IMR-90 (cell line): ENCODE data around the gene CPEB2. TPM values are rescaled to one million over a fixed set of nuclear protein-coding genes. Genes with fewer than 3 reads are reported as not detected.

Source experiments
- ATAC-seq: fragments of 200-7000 bp; cut with Tn5 transposase; 2 replicates; pipeline ENCODE4 v1.9.1; 2020; ENCODE audit warnings: low read depth, mild to moderate bottlenecking, moderate library complexity
- BruUV-seq: library from RNA; stranded (reverse); fragments of 400-500 nt; replicated peaks from 2 replicates; lab custom pipeline; 2021; lab: Mats Ljungman, UMichigan
- CTCF ChIA-PET: fragments of 300-600 bp; formaldehyde crosslinking; extraction: SDS; loops from one replicate; lab custom pipeline; 2021; ENCODE audit warnings: antibody characterized with exemption; lab: Yijun Ruan, JAX
- POLR2A ChIA-PET: fragments of 300-600 bp; sonication (Branson Sonifier 250); formaldehyde crosslinking; loops from one replicate; lab custom pipeline; 2022; ENCODE audit warnings: antibody characterized with exemption; ENCODE audit not compliant: unreplicated experiment; lab: Charles Lee
- DNase-seq: peaks from one replicate; pipeline ENCODE4 v3.0.0; 2013
- H2AFZ ChIP-seq: replicated peaks from 2 replicates; pipeline ENCODE3; 2013; ENCODE audit warnings: low read length, mild to moderate bottlenecking; ENCODE audit not compliant: poor library complexity
- H2AK5ac ChIP-seq: 2 replicates; pipeline ENCODE4 v1.6.1; 2013; ENCODE audit warnings: low read depth, low read length, inconsistent platforms
- H2AK9ac ChIP-seq: replicated peaks from 2 replicates; pipeline ENCODE3; 2013; ENCODE audit warnings: mild to moderate bottlenecking, low read depth, low read length, moderate library complexity; ENCODE audit not compliant: poor library complexity
- H2BK120ac ChIP-seq: 2 replicates; pipeline ENCODE4 v1.6.1; 2013; ENCODE audit warnings: low read depth, low read length, inconsistent platforms
- H2BK15ac ChIP-seq: 3 replicates; pipeline ENCODE4 v1.6.1; 2013; ENCODE audit warnings: low read depth, low read length, inconsistent platforms
- H2BK20ac ChIP-seq: 2 replicates; pipeline ENCODE4 v1.6.1; 2013; ENCODE audit warnings: low read depth, mild to moderate bottlenecking, inconsistent platforms, low read length, moderate library complexity
- H2BK5ac ChIP-seq: 2 replicates; pipeline ENCODE4 v1.6.1; 2013; ENCODE audit warnings: mild to moderate bottlenecking, low read depth, low read length, inconsistent platforms; ENCODE audit not compliant: poor library complexity, severe bottlenecking
- H3K14ac ChIP-seq: replicated peaks from 2 replicates; pipeline ENCODE4 v1.6.1; 2013; ENCODE audit warnings: low read depth, low read length, inconsistent platforms
- H3K18ac ChIP-seq: 2 replicates; pipeline ENCODE4 v1.6.1; 2013; ENCODE audit warnings: low read depth, low read length, control low read depth
- H3K23ac ChIP-seq: 2 replicates; pipeline ENCODE4 v1.6.1; 2013; ENCODE audit warnings: low read depth, low read length, inconsistent platforms
- H3K27ac ChIP-seq: 2 replicates; pipeline ENCODE4 v1.5.1; 2013; ENCODE audit warnings: mild to moderate bottlenecking, control low read depth, low read length; ENCODE audit not compliant: insufficient read depth
- H3K27me3 ChIP-seq: 2 replicates; pipeline ENCODE4 v1.6.1; 2013; ENCODE audit warnings: low read length; ENCODE audit not compliant: control insufficient read depth, insufficient read depth
- H3K36me3 ChIP-seq: 2 replicates; pipeline ENCODE4 v1.6.1; 2013; ENCODE audit warnings: low read length, mixed read lengths; ENCODE audit not compliant: control insufficient read depth, insufficient read depth
- H3K4ac ChIP-seq: 2 replicates; pipeline ENCODE4 v1.6.1; 2013; ENCODE audit warnings: low read depth, low read length, inconsistent platforms
- H3K4me1 ChIP-seq: 2 replicates; pipeline ENCODE4 v1.6.1; 2013; ENCODE audit warnings: low read length, mixed read lengths; ENCODE audit not compliant: control insufficient read depth, insufficient read depth
- H3K4me2 ChIP-seq: 2 replicates; pipeline ENCODE4 v1.6.1; 2013; ENCODE audit warnings: low read depth, mild to moderate bottlenecking, control low read depth, low read length, moderate library complexity
- H3K4me3 ChIP-seq: 2 replicates; pipeline ENCODE4 v1.5.1; 2013; ENCODE audit warnings: low read depth, mild to moderate bottlenecking, control low read depth, low read length, moderate library complexity; ENCODE audit not compliant: insufficient read depth
- H3K56ac ChIP-seq: 2 replicates; pipeline ENCODE4 v1.6.1; 2013; ENCODE audit warnings: low read length, inconsistent platforms; ENCODE audit not compliant: insufficient read depth; ENCODE audit errors: extremely low read depth
- H3K79me1 ChIP-seq, 2 experiments: 2 replicates each; pipeline ENCODE4 v1.6.1; 2013; ENCODE audit warnings: low read length in 2 of 2, inconsistent platforms in 1 of 2, low read depth in 1 of 2
- H3K9ac ChIP-seq: 2 replicates; pipeline ENCODE4 v1.6.1; 2013; ENCODE audit warnings: low read depth, low read length, control low read depth
- H3K9me1 ChIP-seq: 2 replicates; pipeline ENCODE4 v1.6.1; 2013; ENCODE audit warnings: low read length, inconsistent platforms; ENCODE audit not compliant: insufficient read depth
- H3K9me3 ChIP-seq: 2 replicates; pipeline ENCODE4 v1.6.1; 2013; ENCODE audit warnings: low read length; ENCODE audit not compliant: control insufficient read depth, insufficient read depth
- H4K20me1 ChIP-seq: 2 replicates; pipeline ENCODE4 v1.6.1; 2013; ENCODE audit warnings: low read length, inconsistent platforms; ENCODE audit not compliant: insufficient read depth
- H4K5ac ChIP-seq: 2 replicates; pipeline ENCODE4 v1.6.1; 2013; ENCODE audit warnings: mild to moderate bottlenecking, low read depth, low read length, control low read depth
- H4K8ac ChIP-seq, 2 experiments: 2 replicates each; pipeline ENCODE4 v1.6.1; 2013; ENCODE audit warnings: low read depth in 2 of 2, low read length in 2 of 2, control low read depth in 1 of 2, inconsistent platforms in 1 of 2
- H4K91ac ChIP-seq: 2 replicates; pipeline ENCODE4 v1.6.1; 2013; ENCODE audit warnings: low read depth, low read length, inconsistent platforms; ENCODE audit not compliant: insufficient read depth
- BHLHE40 ChIP-seq: fragments of 150-350 bp; IDR thresholded peaks from 2 replicates; pipeline ENCODE4 v1.6.1; 2016; ENCODE audit warnings: mild to moderate bottlenecking, low read depth, low read length
- CEBPB ChIP-seq: IDR thresholded peaks from 2 replicates; pipeline ENCODE4 v1.6.1; 2012; ENCODE audit warnings: low read depth, low read length, improper control_type of control experiment
- CHD1 ChIP-seq: IDR thresholded peaks from 2 replicates; pipeline ENCODE4 v1.6.1; 2012; ENCODE audit warnings: low read depth, low read length, improper control_type of control experiment
- ELK1 ChIP-seq: fragments of 150-350 bp; IDR thresholded peaks from 2 replicates; pipeline ENCODE4 v1.6.1; 2016; ENCODE audit warnings: low read depth, mild to moderate bottlenecking, low read length, moderate library complexity, borderline replicate concordance
- FOS ChIP-seq: fragments of 150-350 bp; IDR thresholded peaks from 2 replicates; pipeline ENCODE4 v1.6.1; 2016; ENCODE audit warnings: low read depth, low read length
- MAFK ChIP-seq: IDR thresholded peaks from 2 replicates; pipeline ENCODE4 v1.6.1; 2012; ENCODE audit warnings: low read depth, low read length, improper control_type of control experiment
- MAZ ChIP-seq: IDR thresholded peaks from 2 replicates; pipeline ENCODE4 v1.6.1; 2012; ENCODE audit warnings: low read depth, mild to moderate bottlenecking, low read length, improper control_type of control experiment, moderate library complexity, borderline replicate concordance
- MXI1 ChIP-seq: IDR thresholded peaks from 2 replicates; pipeline ENCODE4 v1.6.1; 2012; ENCODE audit warnings: low read depth, mild to moderate bottlenecking, low read length, moderate library complexity, borderline replicate concordance
- NFE2L2 ChIP-seq: fragments of 150-350 bp; IDR thresholded peaks from 2 replicates; pipeline ENCODE4 v1.6.1; 2016; ENCODE audit warnings: low read depth, mild to moderate bottlenecking, low read length
- POLR2A ChIP-seq: IDR thresholded peaks from 2 replicates; pipeline ENCODE4 v1.6.1; 2012; ENCODE audit warnings: mild to moderate bottlenecking, low read depth, low read length
- RCOR1 ChIP-seq: IDR thresholded peaks from 2 replicates; pipeline ENCODE4 v1.6.1; 2012; ENCODE audit warnings: mild to moderate bottlenecking, low read length, improper control_type of control experiment; ENCODE audit not compliant: insufficient replicate concordance
- RFX5 ChIP-seq: IDR thresholded peaks from 2 replicates; pipeline ENCODE4 v1.8.0; 2012; ENCODE audit warnings: low read depth, mild to moderate bottlenecking, low read length, moderate library complexity
- SMC3 ChIP-seq: fragments of 150-350 bp; IDR thresholded peaks from 2 replicates; pipeline ENCODE4 v1.6.1; 2016; ENCODE audit warnings: low read depth, mild to moderate bottlenecking, antibody characterized with exemption, low read length, moderate library complexity
- USF2 ChIP-seq: fragments of 150-350 bp; IDR thresholded peaks from 2 replicates; pipeline ENCODE4 v1.6.1; 2017; ENCODE audit warnings: mild to moderate bottlenecking, antibody characterized with exemption, low read length, low read depth
- dilution Hi-C: fragments of 300-500 bp; cut with HindIII; formaldehyde crosslinking; loops from one replicate; pipeline ENCODE4 v1.14.3; 2018; ENCODE audit warnings: low sequenced_read_pairs; ENCODE audit not compliant: unreplicated experiment
- in situ Hi-C: fragments of 300-500 bp; cut with MboI; formaldehyde crosslinking; loops from 3 replicates; pipeline ENCODE4 v1.14.3; 2019; ENCODE audit warnings: low sequenced_read_pairs, inconsistent platforms, mixed read lengths
- intact Hi-C: fragments of 100-400 bp; cut with micrococcal nuclease; formaldehyde crosslinking; loops from 2 replicates; pipeline ENCODE4 v1.10.0; 2022
- polyA plus RNA-seq, 3 experiments: library from polyadenylated mRNA; depleted of rRNA; stranded (reverse); fragments of >200 nt; gene quantifications; 2 replicates each; pipeline ENCODE4 v1.2.3, GENCODE V29; 2012; ENCODE audit warnings: low replicate concordance in 1 of 3
- total RNA-seq: library from RNA; depleted of rRNA; stranded (reverse); fragments of >200 nt; gene quantifications from 2 replicates; pipeline ENCODE4 v1.2.3, GENCODE V29; 2012

CPEB2 gene
- total and polyA plus RNA-seq, 2 of the 4 experiments (the other 2 are of a cell fraction) = 10.6 to 12.0 TPM

GRCh38 chr4:15012017-15012788 is 9.9 kb downstream of the CPEB2 start (continued):
- no peak for TF ChIP-seq MAZ

- no peak overlapping the region for H2AK9ac ChIP-seq
- H4K91ac ChIP-seq = no peak overlapping the region
- H3K4ac ChIP-seq = no peak overlapping the region
- no peak overlapping the region for H3K23ac ChIP-seq
- H3K27ac ChIP-seq = no peak overlapping the region
- H2BK20ac ChIP-seq = no peak overlapping the region
- dilution Hi-C loops = no loop called here
- H3K79me1 ChIP-seq = peaks cover 0 to 27% of the 10 kb centered on the region in 2 experiments; a peak in 3 of 4 replicates
- H2AK5ac ChIP-seq = no peak overlapping the region
- H3K4me3 ChIP-seq = no peak overlapping the region
- no peak overlapping the region for H2AFZ ChIP-seq
- in situ Hi-C loops = loop anchor here (25.0 kb wide), 1 partner anchor 674 kb away; the partner anchor contains the start of gene FAM200B
- H3K4me2 ChIP-seq = no peak overlapping the region
- no peak overlapping the region for H2BK15ac ChIP-seq
- H3K9ac ChIP-seq = no peak overlapping the region
- peaks cover 14% of the 10 kb centered on the region for H3K36me3 ChIP-seq
- H3K14ac ChIP-seq = no peak overlapping the region
- no peak for ATAC-seq
- no peak overlapping the region for H4K5ac ChIP-seq
- ChIA-PET CTCF (no interaction called here), POLR2A (interaction anchor here (0.6 kb wide), 1 partner anchor 10 kb away, joined by 3 read pairs; no protein-coding TSS in a partner anchor)
- no peak overlapping the region for H2BK120ac ChIP-seq
- H3K4me1 ChIP-seq = peaks cover 2% of the 10 kb centered on the region
- DNase-seq = no peak
- intact Hi-C loops = no loop called here
- H2BK5ac ChIP-seq = no peak overlapping the region
- BruUV-seq = no TSS peak
- H3K9me3 ChIP-seq = no peaks in the 10 kb centered on the region
- H3K27me3 ChIP-seq = no peaks in the 10 kb centered on the region
- no peak overlapping the region for H4K8ac ChIP-seq
- H3K18ac ChIP-seq = no peak overlapping the region
- H3K56ac ChIP-seq = no peak overlapping the region
- no peaks in the 10 kb centered on the region for H3K9me1 ChIP-seq
- H4K20me1 ChIP-seq = peaks cover 3% of the 10 kb centered on the region; the same call in 1 of the 2 replicates
- TF ChIP-seq SMC3 (no peak), RFX5 (no peak), ELK1 (no peak), CEBPB (no peak), BHLHE40 (no peak), FOS (no peak), RCOR1 (no peak), POLR2A (no peak), NFE2L2 (no peak), CHD1 (no peak), MAFK (no peak), MXI1 (no peak), USF2 (no peak)
Measured at GRCh38 chr4:15013585-15013984, 11.3 kb downstream of the CPEB2 start.
